ENCODE measurements around the gene PKD1.

GRCh38 chr16:2147981-2148671 lies 12.4 kb upstream of the PKD1 start, which contains the start of gene RAB26:
- TF ChIP-seq POLR2A (IDR thresholded peaks at IDR 0.05) (peak in 1 of 2 donors; percentile 40), CTCF (IDR thresholded peaks at IDR 0.05 in 4 of 5, conservative IDR thresholded peaks at IDR 0.05 in 1 of 5) (peak in 1 of 5 experiments; percentile 9)
